A549 (cell line): ENCODE data around the gene PACSIN1. TPM values are rescaled to one million over a fixed set of nuclear protein-coding genes. Genes with fewer than 3 reads are reported as not detected.

ENCODE experiments used
- ATAC-seq, 2 experiments: fragments of 200-7000 bp in 1 of 2; fragments of >200 bp in 1 of 2; cut with Nextera tagmentation in 1 of 2; cut with Tn5 transposase in 1 of 2; 3 replicates each; pipeline versions ENCODE4 v1.8.0 to v1.9.1; 2018 to 2020; ENCODE audit warnings: mild to moderate bottlenecking in 1 of 2, moderate library complexity in 1 of 2
- CTCF ChIA-PET: fragments of 300-600 bp; sonication (Branson Sonifier 250); formaldehyde crosslinking; extraction: SDS; loops from one replicate; lab custom pipeline; 2021; ENCODE audit warnings: antibody characterized with exemption, inconsistent platforms; lab: Yijun Ruan, JAX
- POLR2A ChIA-PET: fragments of 350-600 bp; formaldehyde crosslinking; extraction: SDS; loops from one replicate; lab custom pipeline; 2021; ENCODE audit warnings: antibody characterized with exemption, inconsistent platforms; lab: Yijun Ruan, JAX
- DNase-seq, 2 experiments: peaks; one replicate each; pipeline versions ENCODE4 v3.0.0 to v3.0.0-alpha.2; 2011 to 2016; ENCODE audit warnings: low read depth in 1 of 2, low spot score in 1 of 2
- FAIRE-seq: peaks from 2 replicates; lab custom pipeline; 2011; peaks lifted over from hg19 to GRCh38; lab: Jason Lieb, UNC
- H3K27ac ChIP-seq, 2 experiments: fragments of >200 bp; sonication (Bioruptor Twin); formaldehyde crosslinking; 3 replicates each; pipeline ENCODE4 v1.5.1; 2016 to 2017
- H3K4me1 ChIP-seq: fragments of >200 bp; sonication (Bioruptor Twin); formaldehyde crosslinking; 3 replicates; pipeline ENCODE4 v1.6.1; 2016
- H3K4me2 ChIP-seq: fragments of >200 bp; sonication (Bioruptor Twin); formaldehyde crosslinking; 3 replicates; pipeline ENCODE4 v1.6.1; 2016
- H3K4me3 ChIP-seq: fragments of >200 bp; sonication (Bioruptor Twin); formaldehyde crosslinking; 3 replicates; pipeline ENCODE4 v1.5.1; 2016
- H3K9me3 ChIP-seq: fragments of >200 bp; sonication (Bioruptor Twin); formaldehyde crosslinking; 3 replicates; pipeline ENCODE4 v1.6.1; 2016
- BCL3 ChIP-seq: fragments of >200 bp; sonication (Bioruptor Twin); formaldehyde crosslinking; IDR thresholded peaks from 3 replicates; pipeline ENCODE4 v1.6.1; 2016
- CBX2 ChIP-seq: fragments of 200-600 bp; sonication (generic); IDR thresholded peaks from 2 replicates; pipeline ENCODE4 v1.6.1; 2016; ENCODE audit warnings: low read depth, mild to moderate bottlenecking, borderline replicate concordance
- CBX8 ChIP-seq: fragments of 200-600 bp; sonication (generic); IDR thresholded peaks from 2 replicates; pipeline ENCODE4 v1.6.1; 2016
- HOXB13 ChIP-seq: fragments of 250-450 bp; sonication (Bioruptor Pico); IDR thresholded peaks from 2 replicates; pipeline ENCODE4 v1.5.0; 2020; ENCODE audit warnings: low read depth, mild to moderate bottlenecking, moderate library complexity
- KDM5A ChIP-seq: fragments of 200-600 bp; sonication (generic); IDR thresholded peaks from 2 replicates; pipeline ENCODE4 v1.6.1; 2016; ENCODE audit warnings: antibody characterized with exemption, mild to moderate bottlenecking
- NPAS2 ChIP-seq: fragments of 250-450 bp; sonication (Bioruptor Pico); IDR thresholded peaks from 2 replicates; pipeline ENCODE4 v1.8.0; 2022; ENCODE audit warnings: mild to moderate bottlenecking, moderate library complexity, borderline replicate concordance
- NR3C1 ChIP-seq: fragments of >200 bp; sonication (Bioruptor Twin); formaldehyde crosslinking; IDR thresholded peaks from 3 replicates; pipeline ENCODE4 v1.6.1; 2017
- PHF8 ChIP-seq: fragments of 200-600 bp; sonication (generic); IDR thresholded peaks from 2 replicates; pipeline ENCODE4 v1.6.1; 2016; ENCODE audit warnings: low read depth, mild to moderate bottlenecking, antibody characterized with exemption, moderate library complexity, borderline replicate concordance
- RCOR1 ChIP-seq: fragments of 150-350 bp; IDR thresholded peaks from 2 replicates; pipeline ENCODE4 v1.6.1; 2014; ENCODE audit warnings: antibody characterized with exemption, low read length, low read depth
- TFCP2L1 ChIP-seq: fragments of 250-450 bp; sonication (Bioruptor Pico); IDR thresholded peaks from 2 replicates; pipeline ENCODE4 v1.5.0; 2021; ENCODE audit warnings: mild to moderate bottlenecking
- ZNF302 ChIP-seq: fragments of 250-450 bp; sonication (Bioruptor Pico); IDR thresholded peaks from 2 replicates; pipeline ENCODE4 v1.9.0; 2021; ENCODE audit warnings: inconsistent platforms, mild to moderate bottlenecking, moderate library complexity
- WGBS: methylation state at CpG from one replicate; pipeline ENCODE4 v1.1.6; 2017; ENCODE audit errors: missing lambda C conversion rate; 5-methylcytosine and 5-hydroxymethylcytosine counted together
- polyA plus RNA-seq, 4 experiments: library from polyadenylated mRNA; depleted of rRNA in 3 of 4; stranded (reverse); fragments of >200 nt; fragmentation: RNase III in 1 of 4; extraction: RNeasy Plus Mini Kit Qiagen cat#74134 plus additional on column Dnase treatment in 1 of 4; gene quantifications; 2 replicates in 3 of 4; 3 replicates in 1 of 4; pipeline ENCODE4 v1.2.3, GENCODE V29; 2011 to 2017
- TF ChIP-seq, protein P1 (sequence below): fragments of >200 bp; sonication (Bioruptor Twin); formaldehyde crosslinking; IDR thresholded peaks from 3 replicates; pipeline ENCODE4 v1.5.1; 2016
- TF ChIP-seq, protein P2 (sequence below): fragments of >200 bp; sonication (Bioruptor Twin); formaldehyde crosslinking; IDR thresholded peaks from 2 replicates; pipeline ENCODE4 v1.6.1; 2016
- TF ChIP-seq, protein P3 (sequence below): fragments of 200-600 bp; sonication (generic); IDR thresholded peaks from 2 replicates; pipeline ENCODE4 v1.6.1; 2016; ENCODE audit warnings: antibody characterized with exemption, mild to moderate bottlenecking, moderate library complexity

Gene PACSIN1
- polyA plus RNA-seq, 2 of the 4 experiments (the other 2 are of a cell fraction): 0.14 to 0.30 TPM

GRCh38 chr6:34451192-34451591 lies 14.7 kb upstream of the PACSIN1 start:
- no peak overlapping the region for H3K27ac ChIP-seq
- FAIRE-seq (no peak), ATAC-seq (no peak), DNase-seq (no peak)
- no peak overlapping the region for H3K4me2 ChIP-seq
- 92% methylated on average over 1 of the region's 1 CpG for WGBS
- ChIA-PET POLR2A (no interaction called here), CTCF (interaction anchor here (1.4 kb wide), 1 partner anchor 255 kb away, joined by 3 read pairs; no protein-coding TSS in a partner anchor)
- no peak for TF ChIP-seq ZNF302
- TF ChIP-seq, protein P1, sequence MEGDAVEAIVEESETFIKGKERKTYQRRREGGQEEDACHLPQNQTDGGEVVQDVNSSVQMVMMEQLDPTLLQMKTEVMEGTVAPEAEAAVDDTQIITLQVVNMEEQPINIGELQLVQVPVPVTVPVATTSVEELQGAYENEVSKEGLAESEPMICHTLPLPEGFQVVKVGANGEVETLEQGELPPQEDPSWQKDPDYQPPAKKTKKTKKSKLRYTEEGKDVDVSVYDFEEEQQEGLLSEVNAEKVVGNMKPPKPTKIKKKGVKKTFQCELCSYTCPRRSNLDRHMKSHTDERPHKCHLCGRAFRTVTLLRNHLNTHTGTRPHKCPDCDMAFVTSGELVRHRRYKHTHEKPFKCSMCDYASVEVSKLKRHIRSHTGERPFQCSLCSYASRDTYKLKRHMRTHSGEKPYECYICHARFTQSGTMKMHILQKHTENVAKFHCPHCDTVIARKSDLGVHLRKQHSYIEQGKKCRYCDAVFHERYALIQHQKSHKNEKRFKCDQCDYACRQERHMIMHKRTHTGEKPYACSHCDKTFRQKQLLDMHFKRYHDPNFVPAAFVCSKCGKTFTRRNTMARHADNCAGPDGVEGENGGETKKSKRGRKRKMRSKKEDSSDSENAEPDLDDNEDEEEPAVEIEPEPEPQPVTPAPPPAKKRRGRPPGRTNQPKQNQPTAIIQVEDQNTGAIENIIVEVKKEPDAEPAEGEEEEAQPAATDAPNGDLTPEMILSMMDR: no peak
- no peak for TF ChIP-seq NPAS2 (CRISPR knock-in tag)
- no peak for TF ChIP-seq PHF8
- H3K4me1 ChIP-seq: no peaks in the 10 kb centered on the region
- H3K4me3 ChIP-seq: no peak overlapping the region
- H3K9me3 ChIP-seq: no peaks in the 10 kb centered on the region

GRCh38 chr6:34455831-34456230 lies 10.0 kb upstream of the PACSIN1 start:
- POLR2A ChIA-PET: no interaction called here

More at GRCh38 chr6:34455831-34456230, 10.0 kb upstream of the PACSIN1 start:
- Histone ChIP-seq H3K4me3 (no peak overlapping the region), H3K27ac (no peak overlapping the region), H3K4me2 (no peak overlapping the region), H3K4me1 (no peaks in the 10 kb centered on the region), H3K9me3 (no peaks in the 10 kb centered on the region)
- DNase-seq: no peak
- TF ChIP-seq HOXB13 (CRISPR knock-in tag) (no peak), TFCP2L1 (CRISPR knock-in tag) (no peak), BCL3 (no peak), ZNF302 (no peak), CBX2 (no peak), KDM5A (no peak), RCOR1 (no peak), NR3C1 (no peak), CBX8 (no peak)
- TF ChIP-seq, protein P2, sequence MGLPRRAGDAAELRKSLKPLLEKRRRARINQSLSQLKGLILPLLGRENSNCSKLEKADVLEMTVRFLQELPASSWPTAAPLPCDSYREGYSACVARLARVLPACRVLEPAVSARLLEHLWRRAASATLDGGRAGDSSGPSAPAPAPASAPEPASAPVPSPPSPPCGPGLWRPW: no peak
- TF ChIP-seq, protein P1: no peak
- TF ChIP-seq, protein P3, sequence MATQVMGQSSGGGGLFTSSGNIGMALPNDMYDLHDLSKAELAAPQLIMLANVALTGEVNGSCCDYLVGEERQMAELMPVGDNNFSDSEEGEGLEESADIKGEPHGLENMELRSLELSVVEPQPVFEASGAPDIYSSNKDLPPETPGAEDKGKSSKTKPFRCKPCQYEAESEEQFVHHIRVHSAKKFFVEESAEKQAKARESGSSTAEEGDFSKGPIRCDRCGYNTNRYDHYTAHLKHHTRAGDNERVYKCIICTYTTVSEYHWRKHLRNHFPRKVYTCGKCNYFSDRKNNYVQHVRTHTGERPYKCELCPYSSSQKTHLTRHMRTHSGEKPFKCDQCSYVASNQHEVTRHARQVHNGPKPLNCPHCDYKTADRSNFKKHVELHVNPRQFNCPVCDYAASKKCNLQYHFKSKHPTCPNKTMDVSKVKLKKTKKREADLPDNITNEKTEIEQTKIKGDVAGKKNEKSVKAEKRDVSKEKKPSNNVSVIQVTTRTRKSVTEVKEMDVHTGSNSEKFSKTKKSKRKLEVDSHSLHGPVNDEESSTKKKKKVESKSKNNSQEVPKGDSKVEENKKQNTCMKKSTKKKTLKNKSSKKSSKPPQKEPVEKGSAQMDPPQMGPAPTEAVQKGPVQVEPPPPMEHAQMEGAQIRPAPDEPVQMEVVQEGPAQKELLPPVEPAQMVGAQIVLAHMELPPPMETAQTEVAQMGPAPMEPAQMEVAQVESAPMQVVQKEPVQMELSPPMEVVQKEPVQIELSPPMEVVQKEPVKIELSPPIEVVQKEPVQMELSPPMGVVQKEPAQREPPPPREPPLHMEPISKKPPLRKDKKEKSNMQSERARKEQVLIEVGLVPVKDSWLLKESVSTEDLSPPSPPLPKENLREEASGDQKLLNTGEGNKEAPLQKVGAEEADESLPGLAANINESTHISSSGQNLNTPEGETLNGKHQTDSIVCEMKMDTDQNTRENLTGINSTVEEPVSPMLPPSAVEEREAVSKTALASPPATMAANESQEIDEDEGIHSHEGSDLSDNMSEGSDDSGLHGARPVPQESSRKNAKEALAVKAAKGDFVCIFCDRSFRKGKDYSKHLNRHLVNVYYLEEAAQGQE: no peak
- CTCF ChIA-PET: interaction anchor here (1.3 kb wide), 1 partner anchor 784 kb away, joined by 3 read pairs; no protein-coding TSS in a partner anchor
- no peak for ATAC-seq
- no peak for FAIRE-seq
- WGBS: 86% methylated on average over 1 of the region's 1 CpG
